Dendritic cell treated with granulocyte-macrophage colony-stimulating factor and Interleukin-4, amounts not matched to agents 40 ng/mL and 50 ng/mL, for 4 days (primary cell): ENCODE measurements around the gene ZFC3H1.
"Not testable (repeated sequence)": the region's sequence is repeated elsewhere in the genome, so short reads cannot be mapped to it uniquely, and the experiment has no call there.

Experiments used
- H3K27ac Mint-ChIP-seq: one replicate; pipeline ENCODE4 v1.8.0; 2022; ENCODE audit warnings: mild to moderate bottlenecking, mixed read lengths
- H3K27me3 Mint-ChIP-seq: one replicate; pipeline ENCODE4 v1.8.0; 2022; ENCODE audit warnings: mild to moderate bottlenecking, mixed read lengths
- H3K36me3 Mint-ChIP-seq: one replicate; pipeline ENCODE4 v1.8.0; 2022; ENCODE audit warnings: low read depth, mixed read lengths
- H3K4me1 Mint-ChIP-seq: one replicate; pipeline ENCODE4 v1.8.0; 2022; ENCODE audit warnings: low read depth, mixed read lengths
- H3K4me3 Mint-ChIP-seq: one replicate; pipeline ENCODE4 v1.8.0; 2022; ENCODE audit warnings: mild to moderate bottlenecking, moderate library complexity, mixed read lengths
- H3K9me3 Mint-ChIP-seq: one replicate; pipeline ENCODE4 v1.8.0; 2022; ENCODE audit warnings: mixed read lengths
- intact Hi-C: fragments of 100-400 bp; cut with micrococcal nuclease; formaldehyde crosslinking; loops from one replicate; pipeline ENCODE4 v1.15.0; 2022

The ZFC3H1 gene

DNA sequence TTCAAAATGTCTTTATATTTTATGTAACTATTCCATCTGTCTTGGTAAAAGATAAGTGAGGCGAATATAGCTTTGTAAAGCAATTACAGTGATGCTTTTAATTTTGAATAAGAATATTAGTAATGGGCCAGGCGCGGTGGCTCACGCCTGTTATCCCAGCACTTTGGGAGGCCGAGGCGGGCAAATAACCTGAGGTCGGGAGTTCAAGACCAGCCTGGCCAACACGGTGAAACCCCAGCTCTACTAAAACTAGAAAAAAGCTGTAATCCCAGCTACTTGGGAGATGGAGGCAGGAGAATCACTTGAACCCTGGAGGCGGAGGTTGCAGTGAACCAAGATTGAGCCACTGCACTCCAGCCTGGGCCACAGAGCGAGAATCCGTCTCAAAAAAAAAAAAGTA is 23.5 kb upstream of the ZFC3H1 start:
- peaks cover 20% of the 10 kb centered on the region for H3K4me1 Mint-ChIP-seq
- not testable (repeated sequence) for H3K9me3 Mint-ChIP-seq, H3K27me3 Mint-ChIP-seq
- peak overlapping the region; percentile 40 for H3K4me3 Mint-ChIP-seq
- peak overlapping the region; percentile 92 for H3K27ac Mint-ChIP-seq
- peaks cover 22% of the 10 kb centered on the region for H3K36me3 Mint-ChIP-seq
- intact Hi-C loops, result loop anchor here (2.0 to 5.0 kb wide), 2 partner anchors 35 to 68 kb away; partner anchors contain the start of gene RAB21

DNA sequence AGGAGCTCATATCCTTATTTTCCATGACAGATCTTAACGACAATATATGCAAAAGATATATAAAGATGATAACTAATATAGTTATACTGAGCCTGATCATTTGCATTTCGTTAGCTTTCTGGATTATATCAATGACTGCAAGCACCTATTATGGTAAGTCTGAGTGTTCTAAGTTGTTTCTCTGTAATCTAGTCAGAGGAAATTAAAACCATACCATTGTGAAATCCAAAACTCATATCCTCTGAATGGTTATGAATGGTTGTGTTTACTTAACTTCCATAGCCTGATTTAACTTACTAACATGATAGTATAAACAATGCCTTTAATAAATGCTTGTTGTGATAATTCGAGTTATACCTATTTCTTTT is 23.0 kb upstream of the ZFC3H1 start:
- peaks cover 16% of the 10 kb centered on the region for H3K4me1 Mint-ChIP-seq
- H3K27me3 Mint-ChIP-seq, result no peaks in the 10 kb centered on the region

DNA sequence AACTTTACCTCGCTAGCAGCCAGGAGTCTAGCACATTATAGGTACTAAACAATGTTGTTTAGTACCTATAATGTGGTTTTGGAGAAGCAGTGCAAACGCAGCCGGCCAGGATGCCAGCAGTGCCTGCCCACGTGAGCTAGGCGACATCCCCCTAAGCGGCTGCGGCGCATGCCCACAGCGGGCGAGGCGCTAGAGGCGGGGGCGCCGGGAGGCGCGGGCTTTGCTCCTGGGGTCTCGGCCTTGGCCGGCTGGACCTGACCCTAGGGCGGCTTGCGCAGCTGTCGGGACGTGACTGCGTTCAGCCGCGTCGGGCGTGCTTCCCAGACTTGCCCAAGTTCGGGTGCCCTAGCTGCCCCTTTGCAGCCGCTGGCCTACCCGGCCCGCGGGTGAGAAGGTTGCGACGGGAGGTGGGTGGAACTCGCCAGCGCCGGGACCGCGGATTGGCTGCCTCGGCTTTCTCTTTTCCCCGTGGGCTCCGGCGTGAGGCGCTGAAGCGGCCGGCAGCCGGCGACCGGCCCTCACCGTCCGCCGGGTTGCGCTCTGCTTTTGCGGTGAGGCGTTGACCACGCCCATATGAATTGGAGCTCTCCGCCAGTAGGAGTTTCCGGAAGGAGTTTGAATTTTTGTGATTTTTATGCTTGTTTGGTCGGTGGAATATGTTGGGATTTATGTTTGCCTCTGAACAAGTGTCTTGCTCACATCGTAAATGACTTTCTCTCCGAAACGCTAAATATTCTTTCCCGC is 22.4 kb upstream of the ZFC3H1 start, which contains the start of gene TMEM19:
Gene TMEM19, plus strand, starts transcription at position 169 of the 744 bp plus-strand sequence. CDS start 599 bp downstream, outside the sequence.
- intact Hi-C loops, result loop anchor here (1.0 to 5.0 kb wide), 3 partner anchors 23 to 69 kb away; partner anchors contain the start of genes RAB21 and ZFC3H1
- Mint-ChIP-seq H3K4me1 (peaks cover 15% of the 10 kb centered on the region), H3K4me3 (peak within 1 kb of the TSS; percentile 81), H3K9me3 (no peaks in the 10 kb centered on the region), H3K36me3 (peaks cover 16% of the 10 kb centered on the region), H3K27ac (peak within 1 kb of the TSS; percentile 92), H3K27me3 (no peaks in the 10 kb centered on the region)

More for the DNA sequence above, 23.0 kb upstream of the ZFC3H1 start:
- H3K27ac Mint-ChIP-seq, result peak overlapping the region; percentile 92
- peaks cover 18% of the 10 kb centered on the region for H3K36me3 Mint-ChIP-seq
- intact Hi-C loops, result loop anchor here (1.0 to 5.0 kb wide), 3 partner anchors 23 to 68 kb away; partner anchors contain the start of genes RAB21 and ZFC3H1
- H3K9me3 Mint-ChIP-seq, result no peaks in the 10 kb centered on the region
- H3K4me3 Mint-ChIP-seq, result peak overlapping the region; percentile 81

DNA sequence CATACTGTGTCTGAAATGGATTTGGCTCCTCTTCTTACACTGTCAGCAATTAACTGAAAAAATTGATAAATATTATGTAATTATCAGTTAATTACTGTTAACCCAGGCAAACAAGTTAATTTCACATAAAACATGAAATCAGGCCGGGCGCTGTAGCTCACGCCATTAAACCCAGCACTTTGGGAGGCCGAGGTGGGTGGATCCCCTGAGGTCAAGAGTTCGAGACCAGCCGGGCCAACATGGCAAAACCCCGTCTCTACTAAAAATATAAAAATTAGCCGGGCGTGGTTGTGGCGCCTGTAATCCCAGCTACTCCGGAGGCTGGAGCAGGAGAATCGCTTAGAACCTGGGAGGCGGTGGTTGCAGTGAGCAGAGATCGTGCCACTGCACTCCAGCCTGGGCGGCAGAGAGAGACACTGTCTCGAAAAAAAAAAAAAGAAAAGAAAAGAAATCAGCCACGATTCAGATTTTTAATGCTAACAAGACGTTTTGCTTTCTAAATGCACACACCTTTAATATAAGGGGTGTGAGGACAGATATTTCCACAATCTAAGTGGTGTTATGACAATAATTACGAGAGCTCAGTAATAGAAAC is 21.8 kb upstream of the ZFC3H1 start:
- intact Hi-C loops, result loop anchor here (5.0 kb wide), 1 partner anchor 33 kb away; no protein-coding TSS in a partner anchor
- Mint-ChIP-seq H3K9me3 (no peaks in the 10 kb centered on the region), H3K27me3 (no peaks in the 10 kb centered on the region), H3K27ac (peak overlapping the region; percentile 92), H3K4me1 (peaks cover 15% of the 10 kb centered on the region), H3K4me3 (peak overlapping the region; percentile 81), H3K36me3 (peaks cover 12% of the 10 kb centered on the region)

DNA sequence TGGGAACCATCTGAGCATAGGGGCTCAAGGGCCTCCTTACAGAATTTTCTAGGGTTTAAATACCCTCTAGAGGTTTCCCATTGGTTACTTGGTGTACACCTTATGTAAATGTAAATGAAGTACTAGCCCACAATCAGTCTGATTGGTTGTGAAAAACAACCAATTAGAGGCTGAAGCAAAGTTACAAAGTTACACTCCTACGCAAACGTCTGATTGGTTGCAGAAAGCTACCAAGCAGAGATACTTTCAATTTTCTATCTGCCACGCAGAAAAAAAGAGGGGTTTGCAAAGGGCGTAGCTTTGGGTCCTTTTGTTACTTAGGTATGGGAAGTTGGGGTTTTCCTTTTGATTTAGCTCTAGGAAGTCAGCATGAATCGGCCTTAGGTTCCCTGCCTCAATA is 20.4 kb upstream of the ZFC3H1 start:
- H3K36me3 Mint-ChIP-seq, result peaks cover 7% of the 10 kb centered on the region
- H3K4me3 Mint-ChIP-seq, result peak overlapping the region; percentile 6
- no peak overlapping the region for H3K27ac Mint-ChIP-seq
- no peaks in the 10 kb centered on the region for H3K27me3 Mint-ChIP-seq
- intact Hi-C loops, result no loop called here
- peaks cover 15% of the 10 kb centered on the region for H3K4me1 Mint-ChIP-seq
- no peaks in the 10 kb centered on the region for H3K9me3 Mint-ChIP-seq

DNA sequence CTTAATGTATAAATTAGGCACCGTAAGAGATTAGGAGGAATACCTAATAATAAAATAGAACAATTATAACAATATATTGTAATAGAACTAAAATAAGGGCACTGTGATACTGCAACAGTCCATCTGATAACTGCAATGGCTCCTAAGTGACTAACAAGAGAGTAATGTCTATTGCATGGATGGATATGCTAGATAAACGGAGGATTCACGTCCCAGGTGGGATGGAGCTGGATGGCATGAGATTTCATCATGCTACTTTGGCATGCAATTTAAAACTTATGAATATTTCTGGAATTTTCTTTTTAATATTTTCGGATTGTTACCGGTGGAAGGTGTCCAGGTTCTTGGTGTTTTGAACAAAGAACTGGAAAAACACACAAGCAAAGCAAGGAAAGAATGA is 20.0 kb upstream of the ZFC3H1 start:
- Mint-ChIP-seq H3K36me3 (peaks cover 7% of the 10 kb centered on the region), H3K4me3 (no peak overlapping the region), H3K9me3 (no peaks in the 10 kb centered on the region), H3K27ac (no peak overlapping the region), H3K27me3 (no peaks in the 10 kb centered on the region), H3K4me1 (peaks cover 15% of the 10 kb centered on the region)
- intact Hi-C loops, result no loop called here

DNA sequence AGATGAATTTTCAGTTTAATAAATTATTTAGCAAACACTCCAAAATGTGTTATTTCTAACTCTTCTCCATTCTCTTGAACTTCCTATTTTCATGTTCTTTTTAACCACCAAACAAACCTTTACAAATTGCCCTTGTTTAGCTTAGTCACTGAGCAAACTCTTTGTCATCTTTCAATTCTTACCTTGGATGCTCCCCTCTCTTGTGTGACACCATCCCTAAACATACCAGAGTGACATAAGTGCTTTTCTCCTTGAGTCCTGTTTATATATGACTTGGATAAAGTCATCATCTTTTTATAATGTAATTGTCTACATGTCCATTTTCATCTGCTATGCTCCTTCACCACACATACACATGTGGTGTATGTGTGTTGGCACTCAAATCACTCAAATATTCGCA is 18.8 kb upstream of the ZFC3H1 start:
- no peaks in the 10 kb centered on the region for H3K9me3 Mint-ChIP-seq
- H3K27me3 Mint-ChIP-seq, result no peaks in the 10 kb centered on the region
- intact Hi-C loops, result no loop called here
- H3K4me3 Mint-ChIP-seq, result no peak overlapping the region
- no peak overlapping the region for H3K27ac Mint-ChIP-seq
- H3K36me3 Mint-ChIP-seq, result peaks cover 7% of the 10 kb centered on the region
- peaks cover 6% of the 10 kb centered on the region for H3K4me1 Mint-ChIP-seq

DNA sequence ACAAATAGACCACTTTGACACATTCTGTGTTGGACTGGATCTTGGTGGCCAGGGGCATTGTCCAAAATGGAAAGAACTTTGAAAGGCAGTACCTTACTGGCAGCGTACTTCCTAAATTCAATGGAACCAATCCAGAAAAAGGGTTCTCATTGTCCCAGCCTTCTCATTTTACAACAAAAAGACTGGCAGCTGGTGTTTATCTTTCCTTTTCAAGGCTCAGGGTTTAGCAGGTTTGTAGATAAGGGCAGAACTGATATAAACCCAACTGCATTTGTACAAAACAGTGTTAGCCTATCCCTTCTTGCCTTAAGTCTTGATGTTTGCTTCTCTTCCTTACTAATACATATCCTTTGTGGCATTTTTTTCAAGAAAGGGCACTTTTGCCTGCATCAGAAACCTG is 8.2 kb upstream of the ZFC3H1 start:
- Mint-ChIP-seq H3K27me3 (no peaks in the 10 kb centered on the region), H3K9me3 (no peaks in the 10 kb centered on the region), H3K27ac (no peak overlapping the region), H3K4me3 (no peak overlapping the region), H3K4me1 (peaks cover 12% of the 10 kb centered on the region), H3K36me3 (no peaks in the 10 kb centered on the region)
- intact Hi-C loops, result no loop called here

DNA sequence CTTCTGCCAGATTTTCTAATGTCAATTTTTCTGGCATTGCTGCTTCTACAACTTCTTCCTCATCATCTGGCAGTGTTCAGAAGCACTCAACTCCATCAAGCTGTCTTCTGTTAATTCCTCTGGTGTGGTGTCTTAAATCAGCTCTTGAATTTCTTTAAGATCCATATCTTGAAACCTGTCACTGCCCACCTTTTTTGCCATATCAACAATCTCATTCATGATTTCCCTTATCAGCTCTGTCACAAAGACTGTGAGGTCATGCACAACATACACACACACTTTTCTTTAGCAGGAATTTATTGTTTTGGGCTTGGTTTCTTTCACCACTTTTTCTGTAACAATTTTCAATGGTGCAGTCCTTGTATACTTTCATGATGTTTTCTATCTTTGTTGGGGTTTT is 7.7 kb upstream of the ZFC3H1 start:
- peaks cover 12% of the 10 kb centered on the region for H3K4me1 Mint-ChIP-seq
- no peak overlapping the region for H3K27ac Mint-ChIP-seq
- no peak overlapping the region for H3K4me3 Mint-ChIP-seq
- no peaks in the 10 kb centered on the region for H3K27me3 Mint-ChIP-seq
- intact Hi-C loops, result no loop called here
- peaks cover under 1% of the 10 kb centered on the region for H3K36me3 Mint-ChIP-seq
- no peaks in the 10 kb centered on the region for H3K9me3 Mint-ChIP-seq

DNA sequence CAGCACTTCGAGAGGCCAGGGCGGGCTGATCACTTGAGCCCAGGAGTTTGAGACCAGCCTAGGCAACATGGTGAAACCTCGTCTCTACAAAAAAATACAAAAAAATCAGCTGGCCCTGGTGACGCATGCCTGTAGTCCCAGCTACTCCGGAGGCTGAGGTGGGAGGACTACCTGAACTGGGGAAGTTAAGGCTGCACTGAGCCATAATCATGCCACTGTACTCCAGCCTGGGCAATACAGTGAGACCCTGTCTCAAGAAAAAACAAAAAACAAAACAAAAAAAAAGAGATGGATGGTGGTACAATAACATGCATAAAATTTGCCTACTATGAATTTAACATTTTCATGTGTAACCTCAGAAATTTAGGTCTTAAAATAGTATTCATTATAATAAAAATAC is 2.6 kb upstream of the ZFC3H1 start:
- H3K36me3 Mint-ChIP-seq, result peaks cover 28% of the 10 kb centered on the region
- H3K27me3 Mint-ChIP-seq, result no peaks in the 10 kb centered on the region
- peaks cover 26% of the 10 kb centered on the region for H3K4me1 Mint-ChIP-seq
- H3K9me3 Mint-ChIP-seq, result no peaks in the 10 kb centered on the region
- H3K4me3 Mint-ChIP-seq, result no peak overlapping the region
- peak overlapping the region; percentile 100 for H3K27ac Mint-ChIP-seq
- intact Hi-C loops, result no loop called here

DNA sequence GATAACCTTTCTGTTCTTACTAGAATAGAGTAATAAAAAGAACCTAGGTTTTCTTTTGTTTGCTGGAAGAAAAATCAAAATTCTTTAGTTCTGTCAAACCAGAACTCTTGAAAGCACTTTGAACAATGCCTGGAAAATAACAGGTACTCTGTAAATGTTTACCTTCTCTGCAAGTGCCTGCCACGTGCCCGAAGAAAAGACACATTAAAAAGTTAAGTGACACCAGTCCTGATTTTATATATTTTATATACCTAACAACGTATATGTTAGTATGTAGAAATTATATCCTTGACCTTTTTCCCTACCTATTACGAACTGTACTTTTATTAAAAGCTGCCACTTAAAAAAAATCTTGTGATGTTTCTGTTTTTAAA is 1.4 kb upstream of the ZFC3H1 start:
- Mint-ChIP-seq H3K4me3 (peak overlapping the region; percentile 93), H3K27ac (peak overlapping the region; percentile 100), H3K27me3 (no peaks in the 10 kb centered on the region), H3K9me3 (no peaks in the 10 kb centered on the region), H3K36me3 (peaks cover 35% of the 10 kb centered on the region), H3K4me1 (peaks cover 26% of the 10 kb centered on the region)
- intact Hi-C loops, result no loop called here

DNA sequence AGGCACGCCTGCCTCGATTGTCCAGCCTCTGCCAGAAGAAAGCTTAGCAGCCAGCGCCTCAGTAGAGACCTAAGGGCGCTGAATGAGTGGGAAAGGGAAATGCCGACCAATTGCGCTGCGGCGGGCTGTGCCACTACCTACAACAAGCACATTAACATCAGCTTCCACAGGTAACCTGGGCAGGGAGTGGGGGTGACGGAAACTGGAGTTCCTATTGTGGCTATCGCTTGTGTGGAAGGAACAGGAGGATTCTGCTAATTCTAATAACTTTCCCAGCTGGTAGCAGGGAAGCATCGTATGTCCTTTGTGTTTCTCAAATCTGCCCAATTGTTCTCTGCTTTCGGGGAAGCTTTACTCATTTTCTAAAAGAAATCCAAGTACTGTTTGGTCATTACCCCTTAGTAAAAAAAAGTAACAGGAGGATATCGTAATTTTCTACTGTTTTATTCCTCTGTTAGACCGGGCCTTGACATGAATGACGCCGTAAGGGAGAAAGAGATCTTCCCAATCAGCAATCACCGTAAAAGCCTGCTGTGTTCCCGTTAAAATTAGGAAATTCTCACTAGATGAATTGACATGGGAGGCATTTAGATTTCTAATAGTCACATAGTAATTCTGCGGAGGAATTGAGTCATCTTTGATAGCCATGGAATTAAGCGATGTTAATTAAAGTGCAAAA is 902 bp upstream of the ZFC3H1 start:
- peaks cover 40% of the 10 kb centered on the region for H3K36me3 Mint-ChIP-seq
- H3K4me3 Mint-ChIP-seq, result peak overlapping the region; percentile 93
- no peaks in the 10 kb centered on the region for H3K27me3 Mint-ChIP-seq
- H3K9me3 Mint-ChIP-seq, result no peaks in the 10 kb centered on the region
- intact Hi-C loops, result loop anchor here (1.0 kb wide), 1 partner anchor 90 kb away; the partner anchor contains the start of gene RAB21
- H3K27ac Mint-ChIP-seq, result peak overlapping the region; percentile 100
- H3K4me1 Mint-ChIP-seq, result peaks cover 26% of the 10 kb centered on the region

DNA sequence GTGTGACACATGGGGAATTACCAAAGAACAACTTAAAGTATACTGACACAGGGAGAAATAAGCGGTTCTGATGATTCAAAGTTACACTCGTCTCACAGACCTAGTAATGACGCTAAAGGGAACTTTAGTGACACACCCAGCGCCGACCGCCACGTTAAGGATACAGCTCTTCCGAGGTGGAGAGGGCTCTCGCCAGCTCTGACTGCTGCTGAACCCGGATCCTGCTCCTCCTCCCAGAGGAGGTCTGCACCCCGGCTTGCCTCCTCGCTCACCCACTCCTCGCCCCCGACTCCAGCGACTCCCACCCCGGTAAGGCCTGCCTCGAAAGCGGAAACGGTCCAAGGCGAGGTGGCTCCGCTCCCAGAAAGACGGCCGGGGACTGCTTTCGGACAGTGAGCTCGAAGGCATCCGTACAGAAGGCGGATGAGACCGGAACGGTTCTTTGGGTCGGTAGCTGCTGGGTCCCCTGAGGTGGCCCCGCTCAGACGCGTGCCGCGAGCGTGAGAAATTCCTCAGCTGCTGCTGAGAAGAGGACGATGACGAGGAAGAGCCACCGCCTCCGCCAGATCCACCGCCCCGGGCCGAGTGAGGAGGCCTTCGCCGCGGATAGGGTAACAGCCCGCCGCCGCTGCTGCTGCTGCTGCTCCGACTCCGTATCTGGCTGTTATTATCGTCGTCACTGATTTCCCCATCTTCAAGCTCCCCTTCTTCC is 643 bp downstream of the ZFC3H1 start:
- no peaks in the 10 kb centered on the region for H3K9me3 Mint-ChIP-seq
- H3K4me3 Mint-ChIP-seq, result peak overlapping the region; percentile 93
- intact Hi-C loops, result loop anchor here (1.0 kb wide), 1 partner anchor 23 kb away; the partner anchor contains the start of gene TMEM19
- H3K27me3 Mint-ChIP-seq, result no peaks in the 10 kb centered on the region
- peak overlapping the region; percentile 100 for H3K27ac Mint-ChIP-seq
- H3K4me1 Mint-ChIP-seq, result peaks cover 35% of the 10 kb centered on the region
- peaks cover 55% of the 10 kb centered on the region for H3K36me3 Mint-ChIP-seq
